ENCODE data around the gene HPCAL4. TPM values are rescaled to one million over a fixed set of nuclear protein-coding genes. Genes with fewer than 3 reads are reported as not detected.
A peak's percentile ranks its signal among the peaks of the same experiment; 100 is the strongest.

The HPCAL4 gene
- total RNA-seq, 1 experiment from 2014 or later: 0.12 TPM

DNA sequence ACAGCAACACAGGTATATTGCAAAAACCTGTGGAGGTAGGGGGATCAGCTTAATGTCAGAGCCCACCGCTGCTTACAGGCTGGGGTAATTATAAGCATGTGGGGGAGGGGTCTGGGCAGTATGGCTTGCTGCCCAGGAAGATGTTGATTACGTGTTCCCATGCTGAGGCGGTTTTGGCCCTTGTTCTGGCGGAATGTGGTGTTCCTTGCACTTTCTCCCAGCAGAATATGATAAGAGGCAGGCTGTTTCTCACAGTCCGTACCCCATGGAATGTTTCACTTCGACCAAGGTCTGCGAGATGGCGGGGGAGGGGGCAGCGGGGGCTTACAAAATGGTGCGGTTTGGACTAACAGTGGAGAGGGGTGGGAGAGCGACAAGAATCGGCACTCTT is 9.8 kb upstream of the HPCAL4 start:
- DNase-seq (ENCODE audit: low read depth): no peak

DNA sequence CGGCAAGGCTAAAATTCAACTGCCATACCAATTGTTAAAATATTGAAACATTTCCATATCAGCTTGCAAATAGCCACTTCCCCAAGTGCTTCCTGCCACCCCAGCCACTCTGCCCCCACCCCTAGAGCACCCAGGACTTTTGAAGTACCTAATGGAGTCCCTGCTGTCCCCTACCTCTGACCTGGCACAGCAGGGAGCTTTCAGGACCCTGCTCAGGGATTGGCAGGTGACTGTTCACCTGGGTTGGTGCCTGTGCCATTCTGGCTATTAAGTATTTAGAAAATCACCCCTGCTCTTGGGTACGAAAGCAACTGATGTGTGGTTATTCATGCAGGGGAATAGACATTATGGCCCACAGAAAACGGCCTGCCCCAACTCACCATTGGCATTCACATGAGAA is 9.1 kb upstream of the HPCAL4 start:
- no peak for DNase-seq (ENCODE audit: low read depth)

DNA sequence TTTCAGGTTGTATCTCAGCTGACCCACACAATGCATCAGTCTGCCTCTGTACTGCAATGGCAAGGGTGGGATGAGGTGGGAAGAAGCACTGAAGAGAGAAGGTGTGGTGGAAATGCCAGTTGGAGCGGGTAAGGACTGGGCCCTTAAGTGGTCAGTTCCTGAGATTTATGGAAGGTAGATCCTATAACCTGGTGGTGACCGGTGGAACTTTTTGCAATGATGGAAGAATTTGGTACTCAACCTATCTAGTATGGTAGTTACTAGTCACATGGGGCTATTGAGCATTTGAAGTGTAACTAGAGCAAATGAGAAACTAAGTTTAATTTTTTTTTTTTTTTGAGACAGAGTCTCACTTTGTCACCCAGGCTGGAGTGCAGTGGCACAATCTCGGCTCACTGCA is 8.2 kb upstream of the HPCAL4 start:
- DNase-seq (ENCODE audit: low read depth): no peak

DNA sequence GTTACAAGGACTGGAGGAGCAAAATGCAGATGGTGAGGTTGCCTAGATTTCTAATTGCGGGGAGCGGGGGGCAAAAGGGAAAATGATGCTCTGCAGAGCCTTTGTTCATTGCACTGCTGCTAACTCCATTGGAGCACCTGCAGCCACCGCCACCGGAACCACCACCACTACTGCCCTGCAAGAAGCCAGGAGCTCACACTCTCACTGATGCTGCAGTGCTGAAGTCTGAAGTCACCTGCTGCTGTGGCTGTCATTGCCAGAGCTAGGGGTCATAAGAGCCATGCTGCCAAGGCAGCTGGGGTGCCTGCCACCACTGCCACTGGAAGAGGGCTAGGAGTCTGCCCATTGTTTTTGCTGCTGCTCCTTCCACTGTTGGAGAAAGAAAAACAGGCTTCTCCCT is 7.3 kb upstream of the HPCAL4 start:
- no peak for DNase-seq (ENCODE audit: low read depth)

DNA sequence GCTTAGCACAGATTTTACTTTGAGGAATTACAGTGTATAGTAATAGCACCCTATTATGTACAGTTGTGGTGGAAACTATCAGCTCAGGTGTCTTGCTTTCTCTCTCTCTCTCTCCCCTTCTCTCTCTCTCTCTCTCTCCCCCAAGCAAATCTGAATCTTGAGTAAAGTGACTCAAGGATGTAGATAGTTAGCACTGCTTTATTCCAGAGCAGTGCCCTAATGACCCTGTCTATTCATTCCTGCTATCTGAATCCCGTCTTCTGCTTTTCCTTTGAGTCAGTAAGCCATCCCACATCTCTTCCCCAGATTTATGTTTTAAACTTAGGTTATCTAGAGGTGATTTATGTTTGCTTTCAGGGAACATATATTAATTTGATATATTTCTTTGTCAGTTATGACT is 5.2 kb upstream of the HPCAL4 start:
- no peak for DNase-seq (ENCODE audit: low read depth)

DNA sequence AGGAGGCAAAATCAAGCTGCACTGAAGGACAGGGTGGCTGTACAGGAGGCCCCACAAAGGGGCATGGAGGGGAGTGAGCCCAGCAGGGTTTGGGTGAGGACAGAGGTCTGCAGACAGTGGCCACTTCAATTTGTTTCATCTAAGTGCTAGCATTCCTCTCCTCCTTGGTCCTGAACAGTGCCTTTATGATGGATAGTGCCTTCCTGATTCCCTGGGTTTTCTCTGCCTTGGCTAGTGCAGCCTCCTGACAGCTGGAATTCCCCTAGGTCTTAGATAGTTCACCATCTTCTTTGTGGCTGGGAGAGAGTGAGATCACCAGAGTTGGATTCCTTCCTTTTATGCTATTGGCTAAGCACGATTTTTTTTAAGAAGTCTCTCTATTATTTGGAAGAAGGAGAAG is 3.8 kb upstream of the HPCAL4 start:
- no peak for DNase-seq (ENCODE audit: low read depth)

DNA sequence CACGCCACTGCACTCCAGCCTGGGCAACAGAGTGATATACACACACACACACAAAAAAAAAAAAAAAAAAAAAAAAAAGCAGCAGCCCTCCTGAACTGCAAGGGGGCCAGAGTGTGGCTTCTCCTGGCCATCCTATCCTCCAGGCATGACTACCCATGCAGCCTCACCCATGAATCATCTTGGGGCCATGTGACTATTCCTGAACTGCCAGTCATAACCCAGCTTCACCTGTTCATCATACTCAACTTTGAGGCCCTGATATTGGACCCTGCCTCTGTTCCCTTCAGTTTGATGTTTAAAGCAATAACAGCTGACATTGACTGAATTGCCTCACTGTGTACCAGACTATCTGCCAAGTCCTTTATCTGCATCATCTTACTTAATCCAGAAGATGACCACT is 2.8 kb upstream of the HPCAL4 start:
- no peak for DNase-seq (ENCODE audit: low read depth)

DNA sequence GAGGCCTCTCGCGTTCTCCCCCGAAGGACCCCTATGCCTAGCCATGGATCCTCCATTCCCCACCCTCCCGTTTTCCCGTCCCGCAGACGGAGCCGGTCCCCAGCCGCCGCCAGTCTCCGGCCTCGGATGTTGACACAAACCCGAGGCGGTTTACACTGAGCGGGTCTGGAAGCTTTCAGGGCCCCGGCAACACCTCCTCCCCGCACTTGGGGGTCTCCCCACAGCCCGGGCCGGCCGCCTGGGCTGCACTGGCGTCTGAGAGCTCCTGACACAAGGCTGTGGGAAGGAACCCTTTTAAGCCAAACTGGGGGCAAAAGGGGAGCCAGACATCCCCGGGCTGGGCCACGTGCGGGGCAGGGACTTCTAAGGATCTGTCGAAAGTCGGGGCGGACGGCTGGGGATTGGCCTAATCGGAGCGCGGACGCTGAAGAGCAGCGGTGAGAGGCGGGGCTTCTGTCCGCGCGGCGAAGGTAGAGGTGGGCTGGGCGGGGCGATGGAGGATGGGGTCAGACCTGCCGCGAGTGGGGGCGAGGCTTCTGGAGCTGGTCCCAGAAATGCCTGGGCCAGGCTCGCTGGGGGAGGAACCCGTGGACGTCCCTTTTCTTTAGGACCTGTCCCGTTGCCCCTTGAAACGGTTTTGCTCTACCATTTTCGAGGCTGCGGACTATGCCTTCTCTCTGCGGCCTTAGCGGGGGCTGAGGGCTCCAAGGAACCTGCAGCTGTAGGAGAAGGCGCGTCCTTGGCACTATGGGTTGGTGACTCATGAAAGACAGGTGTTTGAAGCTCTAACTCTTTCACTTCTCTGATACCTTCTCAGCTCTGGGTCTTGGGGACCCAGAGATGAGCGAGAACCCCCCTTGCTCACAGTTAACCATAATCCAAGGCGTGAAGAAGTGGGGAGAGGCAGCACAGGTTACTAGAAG is 1.2 kb upstream of the HPCAL4 start:
- DNase-seq (ENCODE audit: low read depth): no peak

DNA sequence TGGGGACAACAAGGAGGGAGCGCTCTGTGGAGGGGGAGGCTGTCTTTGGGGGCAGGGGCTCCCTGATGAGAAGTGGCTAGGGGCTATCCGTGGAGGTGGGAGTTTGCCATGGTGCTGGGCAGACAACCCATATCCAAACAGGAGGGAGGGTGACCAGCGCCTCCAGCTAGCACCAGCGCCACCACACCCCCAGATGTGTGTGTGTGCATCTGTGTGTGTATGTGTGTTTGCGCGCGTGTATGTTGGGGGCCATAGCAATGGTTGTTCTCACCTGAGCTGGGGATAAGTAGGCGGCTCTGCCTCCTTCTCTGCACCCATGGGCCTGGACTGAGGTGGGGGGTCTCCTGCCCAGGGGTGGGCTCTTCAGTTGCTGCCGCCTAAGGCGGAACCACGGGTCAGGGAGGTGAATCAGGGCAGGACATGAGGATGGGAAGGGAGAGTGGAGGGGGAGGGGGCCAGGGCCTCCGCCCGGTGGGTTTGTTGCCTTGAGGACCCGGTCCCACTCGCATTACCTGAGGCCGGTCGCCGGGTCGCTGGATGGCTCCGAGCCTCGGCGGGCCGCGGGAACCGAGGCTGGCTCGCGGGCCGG is 345 bp downstream of the HPCAL4 start:
- no peak for DNase-seq (ENCODE audit: low read depth)

DNA sequence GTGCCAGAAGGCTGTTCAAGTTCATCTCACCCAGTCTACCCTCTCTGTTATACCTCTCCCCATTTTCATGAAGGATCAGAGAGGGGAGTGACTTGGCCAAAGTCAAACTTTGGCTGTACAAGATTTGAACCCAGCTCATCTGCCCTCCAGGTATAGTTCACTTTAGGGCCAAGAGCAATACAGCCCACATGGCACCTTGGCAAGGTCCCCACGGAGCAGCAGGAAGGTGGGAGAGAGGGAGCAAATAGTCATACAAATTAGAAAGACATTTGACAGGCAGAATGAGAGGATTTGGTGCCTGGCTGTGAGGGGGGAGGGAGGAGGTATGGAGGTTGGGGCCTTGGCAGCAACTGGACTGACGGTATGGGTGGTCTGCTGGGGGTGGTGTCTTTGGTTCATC is 1.0 kb downstream of the HPCAL4 start:
- no peak for DNase-seq (ENCODE audit: low read depth)

DNA sequence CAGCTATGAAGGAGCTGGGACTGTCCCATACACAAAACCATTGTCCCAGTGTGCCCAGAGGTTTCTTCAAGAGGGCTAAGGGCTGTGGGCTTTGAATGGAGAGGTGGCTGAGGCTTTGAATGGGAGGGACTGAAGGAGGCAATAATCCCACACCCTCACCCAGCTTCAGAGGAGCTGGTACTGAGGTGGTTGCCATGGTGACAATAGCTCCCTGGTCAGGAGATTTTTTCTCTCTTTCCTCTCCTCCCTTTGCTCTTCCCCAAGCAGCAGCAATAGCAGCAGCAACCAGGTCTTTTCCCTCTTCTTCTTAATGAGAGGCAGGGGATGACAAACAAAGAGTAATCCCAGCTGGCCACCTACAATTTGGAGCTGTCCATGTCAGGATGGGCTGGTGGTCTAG is 1.6 kb downstream of the HPCAL4 start:
- DNase-seq (ENCODE audit: low read depth): no peak

DNA sequence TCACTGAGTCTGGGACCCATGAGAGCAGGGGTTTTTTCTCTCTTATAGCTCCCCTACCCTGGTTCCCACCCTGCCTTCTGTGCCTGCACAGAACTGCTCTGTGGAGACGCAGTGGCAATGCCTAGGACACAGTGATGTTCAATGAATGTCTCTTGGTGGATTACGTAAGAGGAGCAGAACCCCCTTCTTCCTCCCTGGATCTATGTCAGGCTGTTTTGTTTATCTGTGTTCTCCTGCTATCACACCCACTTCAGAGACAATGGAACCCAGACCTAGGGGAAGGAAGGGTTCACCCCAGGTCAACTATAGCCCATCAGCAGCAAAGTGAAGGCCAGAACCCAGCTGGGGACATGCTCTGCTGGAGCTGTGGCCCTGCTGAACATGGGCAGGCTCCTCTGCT is 2.0 kb downstream of the HPCAL4 start:
- no peak for DNase-seq (ENCODE audit: low read depth)

DNA sequence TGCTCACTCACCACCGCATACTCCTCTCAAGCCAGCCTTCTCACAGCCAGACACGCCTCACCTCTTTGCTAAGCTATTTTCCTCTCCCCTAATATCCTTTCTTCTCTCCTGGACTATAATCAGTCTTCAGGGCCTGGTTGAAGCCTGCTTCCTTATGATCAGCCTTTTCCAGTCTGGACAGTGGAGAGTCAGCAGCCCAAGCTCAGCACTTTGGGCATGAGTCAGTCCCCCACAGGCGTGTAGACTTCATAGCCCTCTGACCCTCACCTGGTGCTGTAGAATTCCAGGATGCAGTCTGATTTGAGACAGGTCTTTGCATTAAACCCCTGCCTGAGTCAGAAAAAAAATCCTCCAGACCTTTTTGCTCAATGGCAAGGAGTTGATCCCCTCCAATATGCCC is 2.5 kb downstream of the HPCAL4 start:
- DNase-seq (ENCODE audit: low read depth): no peak

DNA sequence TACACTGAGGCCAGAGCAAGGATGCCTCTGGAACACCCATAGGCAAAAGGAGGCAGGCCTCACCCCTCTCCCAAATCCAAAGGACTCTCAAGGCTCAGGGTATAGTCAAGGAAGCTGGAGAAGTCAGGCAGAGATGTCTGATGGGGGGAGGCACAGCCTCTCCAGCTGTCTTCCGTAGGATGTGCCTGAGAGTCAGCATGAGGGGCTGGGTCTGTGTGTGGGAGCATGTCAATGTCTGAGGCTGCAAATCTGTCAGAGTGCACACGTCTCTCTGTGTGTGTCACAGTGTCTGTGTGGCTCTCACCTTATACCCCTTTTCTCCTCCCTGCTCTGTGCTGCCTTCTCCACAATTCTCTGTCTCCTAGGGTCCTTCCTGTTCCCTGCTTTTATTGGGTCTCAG is 4.0 kb downstream of the HPCAL4 start:
- no peak for DNase-seq (ENCODE audit: low read depth)

DNA sequence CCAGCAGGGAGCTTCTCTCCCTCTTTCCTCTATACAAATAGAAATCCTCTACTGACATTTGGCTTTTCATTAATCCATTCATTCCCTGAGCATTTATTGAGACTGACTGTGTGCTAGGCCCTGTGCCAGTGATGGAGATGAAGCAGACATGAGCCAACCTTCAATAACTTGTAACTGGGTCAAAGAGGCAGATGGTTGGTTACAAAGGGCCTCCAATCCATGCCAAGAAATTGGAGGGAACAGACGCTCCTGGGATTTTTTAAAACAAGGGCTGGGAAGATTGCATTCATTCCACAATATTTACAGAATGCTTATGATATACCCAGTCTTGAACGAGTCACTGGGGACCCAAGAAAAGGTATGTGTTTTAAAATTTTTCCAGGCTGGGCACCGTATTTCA is 6.2 kb downstream of the HPCAL4 start:
- DNase-seq (ENCODE audit: low read depth): no peak

DNA sequence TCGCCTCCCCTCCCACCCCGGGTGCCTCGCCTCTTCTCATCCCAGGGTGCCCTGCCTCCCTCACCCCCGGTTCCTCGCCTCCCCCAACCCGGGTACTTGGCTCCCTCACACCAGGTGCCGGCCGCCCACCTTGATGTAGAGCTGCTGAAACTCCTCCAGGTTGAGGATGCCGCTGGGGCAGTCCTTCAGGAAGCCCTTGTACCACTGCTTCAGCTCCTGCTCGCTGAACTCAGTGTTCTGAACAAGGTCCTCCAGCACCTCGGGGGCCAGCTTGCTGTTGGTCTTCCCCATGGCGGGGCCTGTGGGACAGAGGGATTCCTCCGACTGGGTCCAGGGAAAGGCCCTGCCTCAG is 6.9 kb downstream of the HPCAL4 start:
- no peak for DNase-seq (ENCODE audit: low read depth)

DNA sequence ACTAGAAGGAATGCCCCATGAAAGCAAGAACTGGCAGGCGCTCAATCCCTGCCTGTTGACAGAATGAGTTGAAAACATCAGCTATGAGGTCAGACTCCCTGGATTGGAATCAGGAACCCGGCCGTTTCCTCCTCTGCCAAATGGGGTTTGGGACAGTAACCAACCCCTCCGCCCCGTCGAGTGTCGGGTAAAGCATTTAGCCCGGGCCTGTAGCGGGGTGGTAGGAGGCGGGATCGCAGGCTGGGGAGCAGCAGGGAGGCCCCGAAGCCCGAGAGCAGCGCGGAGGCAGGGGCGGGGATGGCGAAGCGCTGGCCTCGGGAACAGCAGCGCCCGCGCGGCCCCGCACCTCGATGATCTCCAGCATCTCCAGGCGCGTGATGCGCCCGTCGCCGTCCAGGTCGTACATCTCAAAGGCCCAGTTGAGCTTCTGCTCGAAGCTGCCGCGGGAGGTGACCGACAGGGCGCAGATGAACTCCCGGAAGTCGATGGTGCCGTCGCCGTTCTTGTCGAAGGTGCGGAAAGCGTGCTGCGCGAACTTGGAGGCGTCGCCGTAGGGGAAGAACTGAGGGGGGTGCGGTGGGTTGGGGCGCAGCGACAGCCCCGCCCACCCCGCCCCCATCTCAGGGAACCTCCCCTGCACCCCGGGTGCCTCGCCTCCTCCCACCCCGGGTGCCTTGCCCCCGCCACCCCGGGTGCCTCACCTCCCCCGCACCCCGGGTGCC is 7.5 kb downstream of the HPCAL4 start:
- DNase-seq (ENCODE audit: low read depth): no peak

DNA sequence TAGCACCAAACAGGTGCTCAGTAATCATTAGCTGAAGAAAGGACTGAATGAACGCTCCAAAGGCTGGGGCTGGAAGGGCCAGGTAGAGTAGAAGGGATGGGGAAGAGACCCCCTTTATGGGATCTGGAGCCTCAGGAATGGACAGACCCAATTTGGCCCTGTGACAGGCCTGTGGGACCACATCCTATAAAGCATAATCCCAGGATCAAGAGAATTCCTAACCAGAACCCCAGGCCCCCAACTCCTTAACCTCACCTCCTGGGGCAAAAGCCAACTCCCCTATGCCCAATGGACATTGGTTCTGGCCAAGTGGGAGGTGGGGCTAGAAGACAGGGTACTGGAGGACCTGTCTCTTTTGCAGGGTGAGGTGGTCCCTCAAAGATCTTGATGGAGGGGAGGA is 9.2 kb downstream of the HPCAL4 start:
- DNase-seq (ENCODE audit: low read depth): no peak

DNA sequence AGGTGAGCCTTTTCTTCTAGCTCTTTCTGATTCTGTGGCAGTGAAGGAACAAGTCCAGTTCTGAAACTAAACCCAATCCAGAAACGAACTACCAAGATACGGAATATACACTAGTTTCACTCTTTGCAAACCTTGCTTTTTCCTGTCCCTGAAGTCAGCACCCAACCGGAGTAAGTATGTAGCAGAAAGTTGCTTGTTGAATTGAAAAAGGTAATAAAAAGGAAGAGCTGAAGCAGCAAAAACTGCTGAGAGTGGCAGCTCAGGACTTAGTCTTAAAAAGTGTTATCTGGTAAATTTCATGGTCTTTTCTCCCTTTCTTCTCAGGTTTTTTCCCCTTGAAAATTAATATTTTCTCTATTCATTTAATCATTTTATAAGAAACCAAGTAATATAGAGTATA is 9.9 kb downstream of the HPCAL4 start:
- DNase-seq (ENCODE audit: low read depth): no peak

DNA sequence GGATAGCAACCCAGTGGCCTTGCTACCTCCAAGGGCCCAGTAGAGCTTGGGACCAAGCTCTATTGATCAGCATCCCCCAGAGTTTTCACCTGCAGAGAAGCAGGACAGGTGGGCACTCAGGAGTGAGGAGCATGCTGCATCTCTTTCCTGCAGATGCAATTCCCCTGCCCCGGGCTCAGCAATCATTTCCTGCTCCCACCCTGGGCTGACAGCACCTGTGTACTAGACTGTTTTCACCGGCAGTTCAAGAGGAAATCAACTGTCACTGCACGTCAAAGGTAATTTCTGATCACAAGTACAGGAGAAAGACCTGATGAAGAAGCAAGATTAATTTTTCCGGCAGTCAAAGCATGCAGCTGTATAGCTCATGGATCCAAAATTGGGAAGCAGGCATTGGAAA is 10.5 kb downstream of the HPCAL4 start:
- no peak for DNase-seq (ENCODE audit: low read depth)

DNA sequence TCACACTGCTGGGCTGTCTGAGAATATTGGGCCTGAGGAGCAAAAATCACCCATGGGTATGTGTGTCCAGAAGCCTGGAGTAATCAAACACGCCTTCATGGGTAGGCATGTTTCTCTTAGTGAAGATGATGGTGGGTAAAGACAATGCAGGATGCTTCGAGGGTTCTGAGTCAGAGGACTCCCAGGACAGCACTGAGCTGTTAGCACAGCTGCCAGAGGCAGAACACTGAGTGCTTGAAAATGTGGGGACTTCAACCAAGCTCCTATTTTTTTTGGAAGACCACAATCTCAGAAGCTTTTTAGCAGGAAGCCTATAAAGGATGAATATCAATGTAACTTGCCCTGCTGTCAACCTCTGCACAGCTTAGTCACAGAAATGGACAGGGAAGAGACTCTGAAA is 11.4 kb downstream of the HPCAL4 start:
- DNase-seq (ENCODE audit: low read depth): peak; percentile 45

DNA sequence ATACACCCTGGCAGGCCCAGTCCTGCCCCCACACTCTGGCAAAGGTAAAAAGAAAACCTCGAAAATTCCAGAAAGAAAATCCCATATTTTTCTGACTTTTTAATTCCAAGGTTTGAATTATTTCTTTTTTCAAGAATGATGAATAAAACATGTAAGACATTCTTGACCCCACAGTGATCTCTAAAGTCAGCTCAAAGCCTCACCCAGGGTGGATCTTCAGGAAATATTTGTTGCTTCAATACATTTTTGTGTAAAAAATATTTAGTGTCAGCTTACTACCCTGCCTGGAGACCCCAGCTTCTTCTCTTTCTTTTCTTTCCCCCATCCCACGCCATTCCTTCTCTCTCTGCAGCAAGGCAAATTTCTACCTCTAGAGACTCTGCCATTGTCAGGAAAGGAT is 12.3 kb downstream of the HPCAL4 start:
- no peak for DNase-seq (ENCODE audit: low read depth)

DNA sequence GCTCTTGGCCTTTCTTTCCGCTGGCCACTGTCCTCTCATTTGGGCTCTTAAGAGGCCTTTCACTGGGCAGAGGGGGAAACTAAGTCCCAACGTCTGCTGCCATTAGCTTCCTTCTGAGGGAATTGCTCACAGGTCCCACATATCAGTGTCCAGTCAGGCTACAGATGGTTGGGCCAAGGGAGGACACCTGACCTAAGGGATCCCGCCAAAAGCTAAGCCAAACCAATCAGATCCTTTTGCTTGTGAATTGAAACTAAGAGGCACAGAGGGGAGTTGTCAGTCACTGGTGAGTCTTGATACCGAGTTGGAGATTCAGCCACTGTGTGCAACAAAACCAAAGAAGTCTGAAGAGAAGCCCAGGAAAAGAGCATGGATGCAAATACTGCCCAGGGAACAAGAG is 13.6 kb downstream of the HPCAL4 start:
- no peak for DNase-seq (ENCODE audit: low read depth)

All from RPMI7951 (cell line).